PC-9 (cell line): ENCODE measurements around the gene SCD5. TPM values are rescaled to one million over a fixed set of nuclear protein-coding genes. Genes with fewer than 3 reads are reported as not detected.
A peak's percentile ranks its signal among the peaks of the same experiment; 100 is the strongest.

Source experiments
- BruUV-seq: library from RNA; stranded (reverse); fragments of 400-500 nt; replicated peaks from 2 replicates; lab custom pipeline; 2021; lab: Mats Ljungman, UMichigan
- CTCF ChIA-PET: fragments of 300-600 bp; sonication (Branson Sonifier 250); formaldehyde crosslinking; loops from one replicate; lab custom pipeline; 2022; ENCODE audit warnings: antibody characterized with exemption; lab: Charles Lee
- POLR2A ChIA-PET: fragments of 300-600 bp; sonication (Branson Sonifier 250); formaldehyde crosslinking; loops from one replicate; lab custom pipeline; 2022; ENCODE audit warnings: antibody characterized with exemption; ENCODE audit not compliant: unreplicated experiment; lab: Charles Lee
- DNase-seq, 2 experiments: peaks; one replicate each; pipeline versions ENCODE4 v3.0.0 to v3.0.0-alpha.2; 2015 to 2022; ENCODE audit warnings: mixed read lengths in 1 of 2
- H2AFZ ChIP-seq: fragments of 200-600 bp; sonication (generic); 2 replicates; pipeline ENCODE4 v1.8.1; 2017; ENCODE audit warnings: antibody characterized with exemption
- H3F3A ChIP-seq: fragments of 200-600 bp; sonication (generic); 2 replicates; pipeline ENCODE4 v1.8.1; 2017; ENCODE audit warnings: antibody characterized with exemption, mild to moderate bottlenecking, low read depth; ENCODE audit not compliant: insufficient read depth
- H3K27ac ChIP-seq: fragments of 200-600 bp; sonication (generic); 2 replicates; pipeline ENCODE4 v1.6.1; 2016; ENCODE audit warnings: mixed run types
- H3K27me3 ChIP-seq: fragments of 200-600 bp; sonication (generic); 2 replicates; pipeline ENCODE4 v1.6.1; 2016; ENCODE audit warnings: low read depth, mixed run types; ENCODE audit not compliant: insufficient read depth
- H3K36me3 ChIP-seq: fragments of 200-600 bp; sonication (generic); 2 replicates; pipeline ENCODE4 v1.6.1; 2016; ENCODE audit warnings: low read depth, mixed run types
- H3K4me1 ChIP-seq: fragments of 200-600 bp; sonication (generic); replicated peaks from 2 replicates; pipeline ENCODE4 v1.6.1; 2016; ENCODE audit warnings: mixed run types; ENCODE audit not compliant: insufficient read depth
- H3K4me2 ChIP-seq: fragments of 200-600 bp; sonication (generic); 2 replicates; pipeline ENCODE4 v1.6.1; 2017; ENCODE audit warnings: mixed run types
- H3K4me3 ChIP-seq: fragments of 200-600 bp; sonication (generic); 2 replicates; pipeline ENCODE4 v1.6.1; 2016; ENCODE audit warnings: mixed run types
- H3K79me2 ChIP-seq: fragments of 200-600 bp; sonication (generic); 2 replicates; pipeline ENCODE4 v1.6.1; 2017; ENCODE audit warnings: low read depth, mixed run types
- H3K9me2 ChIP-seq: fragments of 200-600 bp; sonication (generic); 2 replicates; pipeline ENCODE4 v1.8.1; 2017; ENCODE audit warnings: mild to moderate bottlenecking; ENCODE audit not compliant: insufficient read depth
- H3K9me3 ChIP-seq: fragments of 200-600 bp; sonication (generic); 2 replicates; pipeline ENCODE4 v1.8.1; 2016; ENCODE audit warnings: low read depth; ENCODE audit not compliant: insufficient read depth
- H4K20me1 ChIP-seq: fragments of 200-600 bp; sonication (generic); 2 replicates; pipeline ENCODE4 v1.8.1; 2017; ENCODE audit not compliant: insufficient read depth
- CTCF ChIP-seq: fragments of 200-600 bp; sonication (generic); conservative IDR thresholded peaks from 2 replicates; pipeline ENCODE4 v1.6.1; 2017; ENCODE audit warnings: mixed run types, antibody characterized with exemption, mild to moderate bottlenecking, moderate library complexity
- EZH2 ChIP-seq: fragments of 200-600 bp; sonication (generic); IDR thresholded peaks from 2 replicates; pipeline ENCODE4 v1.8.0; 2017; ENCODE audit warnings: antibody characterized with exemption, low read depth
- intact Hi-C: fragments of 100-400 bp; cut with micrococcal nuclease; formaldehyde crosslinking; loops from one replicate; pipeline ENCODE4 v1.10.0; 2022; ENCODE audit not compliant: unreplicated experiment
- total RNA-seq: library from RNA; stranded (reverse); gene quantifications from 2 replicates; pipeline ENCODE4 v1.2.3, GENCODE V29; 2021

Gene SCD5
- total RNA-seq, 1 experiment from 2014 or later: 34.3 TPM

GRCh38 chr4:82773057-82773456 lies 25.5 kb downstream of the SCD5 start:
- H3K79me2 ChIP-seq: no peaks in the 10 kb centered on the region
- intact Hi-C loops: no loop called here
- no TSS peak for BruUV-seq

GRCh38 chr4:82770607-82771006 lies 28.0 kb downstream of the SCD5 start:
- POLR2A ChIA-PET: interaction anchor here (0.5 kb wide), 1 partner anchor 341 kb away, joined by 7 read pairs; no protein-coding TSS in a partner anchor
- TF ChIP-seq EZH2 (no peak), CTCF (no peak)

More at GRCh38 chr4:82773057-82773456, 25.5 kb downstream of the SCD5 start:
- Histone ChIP-seq H3F3A (peaks cover 5% of the 10 kb centered on the region; the same call in 1 of the 2 replicates), H3K4me1 (peaks cover 12% of the 10 kb centered on the region; the same call in 1 of the 2 replicates), H3K36me3 (no peaks in the 10 kb centered on the region), H2AFZ (no peak overlapping the region), H3K9me2 (no peaks in the 10 kb centered on the region), H3K27ac (no peak overlapping the region), H3K27me3 (no peaks in the 10 kb centered on the region), H4K20me1 (no peaks in the 10 kb centered on the region), H3K4me3 (no peak overlapping the region), H3K4me2 (no peak overlapping the region), H3K9me3 (no peaks in the 10 kb centered on the region)
- CTCF ChIA-PET: no interaction called here
- no peak for DNase-seq
- no peak for TF ChIP-seq EZH2
- TF ChIP-seq CTCF: no peak
- POLR2A ChIA-PET: no interaction called here

GRCh38 chr4:82765134-82765533 lies 33.5 kb downstream of the SCD5 start:
- DNase-seq: peak in 1 of 2 experiments; percentile 28
- Histone ChIP-seq H4K20me1 (no peaks in the 10 kb centered on the region), H3K27ac (no peak overlapping the region), H3K79me2 (no peaks in the 10 kb centered on the region), H3K4me3 (no peak overlapping the region), H3K36me3 (no peaks in the 10 kb centered on the region), H3K27me3 (no peaks in the 10 kb centered on the region), H3K9me2 (no peaks in the 10 kb centered on the region), H2AFZ (no peak overlapping the region), H3K4me1 (no peaks in the 10 kb centered on the region), H3K4me2 (no peak overlapping the region), H3F3A (no peaks in the 10 kb centered on the region), H3K9me3 (no peaks in the 10 kb centered on the region; the same call in 1 of the 2 replicates)
- TF ChIP-seq CTCF (no peak), EZH2 (no peak)
- no TSS peak for BruUV-seq
- intact Hi-C loops: no loop called here
- CTCF ChIA-PET: no interaction called here
- POLR2A ChIA-PET: interaction anchor here (0.7 kb wide), 1 partner anchor 27 kb away, joined by 6 read pairs; no protein-coding TSS in a partner anchor

More at GRCh38 chr4:82770607-82771006, 28.0 kb downstream of the SCD5 start:
- Histone ChIP-seq H3K79me2 (no peaks in the 10 kb centered on the region), H4K20me1 (no peaks in the 10 kb centered on the region), H3K4me2 (no peak overlapping the region), H3K9me3 (no peaks in the 10 kb centered on the region; the same call in 1 of the 2 replicates), H3K4me1 (no peaks in the 10 kb centered on the region), H3K27ac (no peak overlapping the region), H3F3A (no peaks in the 10 kb centered on the region), H3K36me3 (no peaks in the 10 kb centered on the region), H2AFZ (no peak overlapping the region), H3K9me2 (no peaks in the 10 kb centered on the region), H3K27me3 (no peaks in the 10 kb centered on the region), H3K4me3 (no peak overlapping the region)
- no peak for DNase-seq
- intact Hi-C loops: no loop called here
- CTCF ChIA-PET: no interaction called here
- BruUV-seq: no TSS peak
